Effector CD8-positive, alpha-beta T cell (primary cell): ENCODE results near the gene PDE4A.
"Not testable (repeated sequence)": the region's sequence is repeated elsewhere in the genome, so short reads cannot be mapped to it uniquely, and the experiment has no call there.

Experiments used
- DNase-seq: peaks from one replicate; lab custom pipeline; 2025; lab: John Stamatoyannopoulos, UW

PDE4A gene

DNA sequence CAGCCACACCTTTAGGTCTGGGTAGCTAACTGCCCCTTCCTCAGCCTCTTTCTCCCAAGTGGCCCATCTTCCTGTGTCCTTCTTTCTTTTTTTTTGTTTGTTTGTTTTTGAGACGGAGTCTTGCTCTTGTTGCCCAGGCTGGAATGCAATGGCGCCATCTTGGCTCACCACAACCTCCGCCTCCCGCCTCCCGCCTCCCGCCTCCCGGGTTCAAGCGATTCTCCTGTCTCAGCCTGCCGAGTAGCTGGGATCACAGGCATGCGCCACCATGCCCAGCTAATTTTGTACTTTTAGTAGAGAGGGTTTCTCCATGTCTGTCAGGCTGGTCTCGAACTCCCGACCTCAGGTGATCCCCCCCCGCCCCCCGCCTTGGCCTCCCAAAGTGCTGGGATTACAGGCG is 41.7 kb downstream of the PDE4A start:
- DNase-seq: not testable (repeated sequence)

GRCh38 chr19:10462557-10462956 is 42.2 kb downstream of the PDE4A start:
- DNase-seq: no peak

GRCh38 chr19:10464456-10464855 is 44.1 kb downstream of the PDE4A start:
- DNase-seq: no peak

DNA sequence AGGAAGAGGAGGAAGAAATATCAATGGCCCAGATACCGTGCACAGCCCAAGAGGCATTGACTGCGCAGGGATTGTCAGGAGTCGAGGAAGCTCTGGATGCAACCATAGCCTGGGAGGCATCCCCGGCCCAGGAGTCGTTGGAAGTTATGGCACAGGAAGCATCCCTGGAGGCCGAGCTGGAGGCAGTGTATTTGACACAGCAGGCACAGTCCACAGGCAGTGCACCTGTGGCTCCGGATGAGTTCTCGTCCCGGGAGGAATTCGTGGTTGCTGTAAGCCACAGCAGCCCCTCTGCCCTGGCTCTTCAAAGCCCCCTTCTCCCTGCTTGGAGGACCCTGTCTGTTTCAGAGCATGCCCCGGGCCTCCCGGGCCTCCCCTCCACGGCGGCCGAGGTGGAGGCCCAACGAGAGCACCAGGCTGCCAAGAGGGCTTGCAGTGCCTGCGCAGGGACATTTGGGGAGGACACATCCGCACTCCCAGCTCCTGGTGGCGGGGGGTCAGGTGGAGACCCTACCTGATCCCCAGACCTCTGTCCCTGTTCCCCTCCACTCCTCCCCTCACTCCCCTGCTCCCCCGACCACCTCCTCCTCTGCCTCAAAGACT is 46.9 kb downstream of the PDE4A start:
- DNase-seq: no peak

GRCh38 chr19:10468133-10468532 is 47.8 kb downstream of the PDE4A start:
- DNase-seq: no peak

DNA sequence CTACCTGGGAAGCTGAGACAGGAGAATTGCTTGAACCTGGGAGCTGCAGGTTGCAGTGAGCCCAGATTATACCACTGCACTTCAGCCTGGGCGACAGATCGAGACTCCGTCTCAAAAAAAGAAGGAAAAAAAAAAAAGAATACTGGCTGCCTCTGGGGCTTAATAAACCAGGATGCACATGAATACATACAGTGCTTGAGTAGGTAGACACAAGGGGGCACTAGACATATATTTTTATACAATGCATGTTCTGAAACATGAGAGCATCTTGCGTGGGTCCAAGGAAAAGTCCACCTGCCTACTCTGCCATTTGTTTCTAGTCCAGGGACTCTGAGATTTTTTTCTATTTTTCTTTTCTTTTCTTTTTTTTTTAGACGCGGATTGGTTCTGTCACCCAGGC is 51.6 kb downstream of the PDE4A start:
- DNase-seq: no peak

- no peak for DNase-seq
These were observed 52.9 kb downstream of the PDE4A start for GRCh38 chr19:10473192-10473591.

DNA sequence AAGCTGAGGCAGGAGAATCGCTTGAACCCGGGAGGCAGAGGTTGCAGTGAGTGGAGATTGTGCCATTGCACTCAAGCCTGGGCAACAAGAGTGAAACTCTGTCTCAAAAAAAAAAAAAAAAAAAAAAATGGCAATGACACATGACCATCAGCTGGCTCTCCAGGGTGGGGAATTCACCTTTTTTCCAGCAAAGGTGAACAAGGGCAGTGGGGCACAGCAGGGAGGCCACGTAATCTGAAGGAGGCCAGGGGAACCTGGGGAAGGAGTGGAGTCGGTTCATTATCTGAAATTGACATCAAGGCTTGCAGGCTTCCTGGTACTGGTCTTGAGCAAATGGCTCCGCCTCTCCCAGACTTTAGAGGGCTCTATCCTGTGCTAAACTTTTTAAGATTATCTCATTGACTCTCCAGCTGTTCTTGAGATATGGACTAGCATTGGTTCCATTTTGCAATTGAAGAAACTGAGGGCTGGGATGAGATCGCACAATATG is 54.7 kb downstream of the PDE4A start:
- no peak for DNase-seq

GRCh38 chr19:10478476-10478875 is 58.1 kb downstream of the PDE4A start:
- no peak for DNase-seq

- DNase-seq: peak; percentile 87
These were observed 58.6 kb downstream of the PDE4A start for GRCh38 chr19:10478903-10479384.

- no peak for DNase-seq
These were observed 66.2 kb downstream of the PDE4A start for GRCh38 chr19:10486551-10486950.

- no peak for DNase-seq
These were observed 71.2 kb downstream of the PDE4A start for GRCh38 chr19:10491472-10492047.

DNA sequence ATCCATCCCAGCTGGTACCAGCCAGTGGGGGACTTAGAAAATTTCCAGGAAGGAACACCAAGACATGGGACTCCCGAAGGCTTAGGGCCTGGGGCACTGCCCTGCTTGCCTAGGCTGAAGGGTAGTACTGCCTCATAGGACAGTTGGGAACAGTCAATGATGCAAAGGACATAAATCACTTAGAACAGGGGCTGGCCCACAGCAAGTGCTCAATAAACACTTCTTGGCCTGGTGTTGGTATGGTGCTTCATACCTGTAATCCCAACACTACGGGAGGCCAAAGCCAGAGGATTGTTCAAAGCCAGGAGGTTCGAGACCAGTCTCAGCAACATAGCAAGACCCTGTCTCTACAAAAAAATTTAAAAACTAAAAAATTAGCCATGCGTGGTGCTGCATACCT is 77.0 kb downstream of the PDE4A start:
- DNase-seq: no peak

DNA sequence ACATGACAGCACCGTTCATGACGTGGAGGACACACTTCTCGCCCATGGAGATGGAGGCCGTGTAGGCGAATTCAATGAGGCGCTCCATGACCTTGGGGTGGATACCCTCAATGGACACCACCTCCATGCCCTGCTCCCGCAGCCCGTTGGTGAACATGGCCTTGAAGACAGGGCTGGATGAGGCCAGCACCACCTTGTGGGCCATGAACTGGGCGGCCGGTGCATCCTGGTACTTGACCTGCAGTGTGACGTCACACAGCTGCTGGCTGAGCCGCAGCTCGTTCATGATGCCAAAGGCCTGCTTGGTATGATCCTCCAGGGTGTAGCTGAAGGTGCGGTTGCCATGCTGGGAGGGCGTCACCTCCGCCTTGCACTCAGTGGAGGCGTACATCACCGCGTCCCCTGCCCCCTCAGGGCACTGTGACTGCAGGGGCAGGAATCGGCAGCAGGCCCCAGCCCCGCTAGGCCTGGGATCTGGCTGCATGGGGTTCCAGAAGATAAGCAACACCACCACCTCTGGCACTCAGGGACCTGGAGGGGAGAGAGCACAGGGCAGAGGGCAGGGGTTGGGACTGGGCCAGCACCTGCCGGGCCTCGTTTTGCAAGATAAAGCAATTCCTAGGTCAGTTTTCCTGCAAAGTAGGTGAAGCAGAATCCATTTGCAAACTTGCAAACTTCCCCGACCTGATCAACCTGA is 79.4 kb downstream of the PDE4A start:
- no peak for DNase-seq

DNA sequence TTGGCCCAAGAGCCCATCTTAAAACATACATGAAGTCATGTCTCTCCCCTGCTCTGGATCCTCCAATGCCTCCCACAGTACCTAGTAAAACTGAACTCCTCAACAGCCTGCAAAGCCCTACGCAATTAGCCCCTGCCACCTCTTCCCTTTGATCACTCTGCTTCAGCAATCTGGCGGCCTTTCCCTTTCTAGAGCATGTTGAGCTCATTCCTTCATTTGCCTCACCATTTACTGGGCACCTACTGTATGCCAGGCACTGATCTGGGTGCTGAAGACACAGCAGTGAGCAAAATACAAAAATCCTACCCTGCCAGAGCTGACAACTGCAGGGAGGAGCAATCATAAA is 79.9 kb downstream of the PDE4A start:
- DNase-seq: no peak

DNA sequence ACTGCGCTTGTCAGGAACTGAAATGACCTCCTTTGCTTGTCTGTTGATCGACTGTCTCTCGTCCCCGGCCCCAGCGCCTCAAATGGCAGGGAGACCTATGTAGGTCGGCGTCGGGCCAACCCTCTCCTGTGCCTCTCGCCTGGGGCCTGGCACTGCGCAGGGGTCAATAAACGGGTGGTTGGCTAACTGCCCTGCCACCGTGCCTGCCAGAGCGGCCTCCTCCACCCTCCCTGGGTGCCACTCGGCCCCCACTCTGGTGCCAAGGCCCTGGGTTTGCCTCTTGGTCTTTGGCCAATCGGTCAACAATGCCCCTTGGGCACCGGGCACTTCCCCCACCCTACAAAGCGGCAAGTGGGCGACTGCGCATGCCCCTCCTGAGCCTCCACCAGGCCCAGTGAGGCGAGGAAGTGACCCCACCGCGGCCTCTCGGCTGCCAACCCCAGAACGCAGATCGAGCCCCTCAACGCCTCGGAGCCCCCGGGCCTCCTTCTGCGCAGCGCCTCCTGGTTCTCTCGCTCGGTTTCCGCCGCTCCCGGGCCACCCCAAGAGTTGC is 81.7 kb downstream of the PDE4A start:
- DNase-seq: no peak

GRCh38 chr19:10502524-10503001 is 82.2 kb downstream of the PDE4A start:
- peak; percentile 59 for DNase-seq

- no peak for DNase-seq
These were observed 82.9 kb downstream of the PDE4A start, which contains the start of gene KEAP1 for GRCh38 chr19:10503002-10503789. Gene KEAP1 (minus strand): TSS chr19:10503356. CDS start chr19:10500033, 3,323 bp downstream.

- peak; percentile 64 for DNase-seq
These were observed 85.4 kb downstream of the PDE4A start for GRCh38 chr19:10505583-10506229.

- no peak for DNase-seq
These were observed 87.7 kb downstream of the PDE4A start for GRCh38 chr19:10508036-10508435.

GRCh38 chr19:10508707-10509106 is 88.4 kb downstream of the PDE4A start:
- no peak for DNase-seq
